Testis (tissue), 3 donors: ENCODE measurements around the gene CCNYL1. TPM values are rescaled to one million over a fixed set of nuclear protein-coding genes. Genes with fewer than 3 reads are reported as not detected.
"Not testable (repeated sequence)": the region's sequence is repeated elsewhere in the genome, so short reads cannot be mapped to it uniquely, and the experiment has no call there.

Source experiments
- DNase-seq: peaks from one replicate; pipeline ENCODE4 v3.0.0-alpha.2; 2019
- H3K27ac ChIP-seq, 2 donors: fragments of 200-600 bp; sonication (generic); one replicate each; pipeline ENCODE4 v1.5.1; 2019
- H3K27me3 ChIP-seq: fragments of 200-600 bp; sonication (generic); one replicate; pipeline ENCODE4 v1.5.1; 2019
- H3K36me3 ChIP-seq: fragments of 200-600 bp; sonication (generic); one replicate; pipeline ENCODE4 v1.5.1; 2017; ENCODE audit warnings: low read depth; ENCODE audit errors: missing control alignments
- H3K4me1 ChIP-seq: fragments of 200-600 bp; sonication (generic); one replicate; pipeline ENCODE4 v1.5.1; 2019
- H3K4me3 ChIP-seq, 2 donors: fragments of 200-600 bp; sonication (generic); one replicate each; pipeline ENCODE4 v1.5.1; 2017 to 2019
- H3K9me3 ChIP-seq: fragments of 200-600 bp; sonication (generic); one replicate; pipeline ENCODE4 v1.5.1; 2017
- CTCF ChIP-seq, 3 experiments: fragments of 450-650 bp in 2 of 3; fragments of 200-600 bp in 1 of 3; sonication (generic) in 1 of 3; IDR thresholded peaks; one replicate each; pipeline ENCODE4 v1.5.1; 2016 to 2019; ENCODE audit warnings: antibody characterized with exemption in 3 of 3, mild to moderate bottlenecking in 2 of 3, moderate library complexity in 1 of 3
- POLR2A ChIP-seq: fragments of 450-650 bp; IDR thresholded peaks from one replicate; pipeline ENCODE4 v1.6.1; 2017; ENCODE audit warnings: antibody characterized with exemption, mild to moderate bottlenecking, moderate library complexity
- WGBS, 2 donors: methylation state at CpG; one replicate each; pipeline ENCODE4 v1.1.5; 2018; 5-methylcytosine and 5-hydroxymethylcytosine counted together
- intact Hi-C: fragments of 100-400 bp; cut with DNase I; formaldehyde crosslinking; loops from one replicate; pipeline ENCODE4 v1.15.1; 2023; ENCODE audit warnings: low total_unique reads
- polyA plus RNA-seq: library from polyadenylated mRNA; stranded (reverse); fragments of 350-450 nt; fragmentation: Illumina TruSeq; extraction: RNeasy Lipid Tissue Mini Kit (QIAGEN cat#74804); gene quantifications from one replicate; pipeline ENCODE4 v1.2.3, GENCODE V29; 2014; ENCODE audit warnings: low read depth, low replicate concordance; ENCODE audit not compliant: insufficient read depth
- total RNA-seq, 2 donors: library from RNA; depleted of rRNA; stranded (reverse); fragments of >200 nt; gene quantifications; one replicate each; pipeline ENCODE4 v1.2.3, GENCODE V29; 2016

CCNYL1 gene
- total and polyA plus RNA-seq, 3 donors from 2014 or later, result 13.8 to 32.5 (median 25.6) TPM

- Histone ChIP-seq H3K9me3 (no peaks in the 10 kb centered on the region), H3K27ac (no peak overlapping the region), H3K27me3 (no peaks in the 10 kb centered on the region), H3K36me3 (no peaks in the 10 kb centered on the region), H3K4me3 (no peak overlapping the region), H3K4me1 (no peaks in the 10 kb centered on the region)
- peak; percentile 60 for DNase-seq
- intact Hi-C loops, result no loop called here
- TF ChIP-seq CTCF (IDR thresholded peaks at IDR 0.05), result peak in 1 of 3 experiments; percentile 13
- TF ChIP-seq POLR2A, result no peak
- 52 to 53% methylated on average over 7 of the region's 7 CpGs for WGBS, 2 donors
Observed at GRCh38 chr2:207692206-207693065, 19.0 kb upstream of the CCNYL1 start.

GRCh38 chr2:207693641-207694249 is 17.7 kb upstream of the CCNYL1 start:
- no peak for DNase-seq
- H3K4me1 ChIP-seq, result no peaks in the 10 kb centered on the region
- WGBS, 2 donors, result 52 to 56% methylated on average over 4 of the region's 4 CpGs
- intact Hi-C loops, result no loop called here
- no peaks in the 10 kb centered on the region for H3K27me3 ChIP-seq
- H3K4me3 ChIP-seq, result no peak overlapping the region
- no peaks in the 10 kb centered on the region for H3K36me3 ChIP-seq
- TF ChIP-seq CTCF (IDR thresholded peaks at IDR 0.05) (no peak), POLR2A (no peak)
- no peak overlapping the region for H3K27ac ChIP-seq
- H3K9me3 ChIP-seq, result no peaks in the 10 kb centered on the region

GRCh38 chr2:207694811-207695281 is 16.6 kb upstream of the CCNYL1 start:
- Histone ChIP-seq H3K4me3 (no peak overlapping the region), H3K9me3 (no peaks in the 10 kb centered on the region), H3K4me1 (no peaks in the 10 kb centered on the region), H3K36me3 (no peaks in the 10 kb centered on the region), H3K27ac (no peak overlapping the region), H3K27me3 (no peaks in the 10 kb centered on the region)
- intact Hi-C loops, result no loop called here
- WGBS, 2 donors, result 73 to 81% methylated on average over 4 of the region's 4 CpGs
- DNase-seq, result no peak
- TF ChIP-seq CTCF (IDR thresholded peaks at IDR 0.05) (no peak), POLR2A (no peak)

- no peak overlapping the region for H3K4me3 ChIP-seq
- TF ChIP-seq CTCF (IDR thresholded peaks at IDR 0.05), result no peak
- no peak for TF ChIP-seq POLR2A
Observed at GRCh38 chr2:207695293-207695692, 16.1 kb upstream of the CCNYL1 start.

GRCh38 chr2:207696911-207697310 is 14.5 kb upstream of the CCNYL1 start:
- intact Hi-C loops, H3K4me1 ChIP-seq, DNase-seq, H3K36me3 ChIP-seq, H3K4me3 ChIP-seq, H3K9me3 ChIP-seq, H3K27ac ChIP-seq, H3K27me3 ChIP-seq: not testable (repeated sequence)
- 82 to 87% methylated on average over 5 of the region's 5 CpGs for WGBS, 2 donors

More at GRCh38 chr2:207695293-207695692, 16.1 kb upstream of the CCNYL1 start:
- DNase-seq, result no peak
- no peak overlapping the region for H3K27ac ChIP-seq
- intact Hi-C loops, result no loop called here
- H3K4me1 ChIP-seq, result no peaks in the 10 kb centered on the region
- H3K9me3 ChIP-seq, result no peaks in the 10 kb centered on the region
- 81 to 84% methylated on average over 4 of the region's 4 CpGs for WGBS, 2 donors
- no peaks in the 10 kb centered on the region for H3K36me3 ChIP-seq
- no peaks in the 10 kb centered on the region for H3K27me3 ChIP-seq
